Astrocyte of the cerebellum (primary cell): Measurements from ENCODE around the gene RIPOR2.

Experiments used
- DNase-seq: peaks from one replicate; pipeline ENCODE4 v3.0.0-alpha.2; 2011; ENCODE audit warnings: low read depth
- H3K4me3 ChIP-seq: 2 replicates; pipeline ENCODE4 v1.5.1; 2011; ENCODE audit warnings: mild to moderate bottlenecking, low read depth, low read length, moderate library complexity
- in situ Hi-C: cut with HindIII; loops from 2 replicates; pipeline ENCODE4 v1.10.0; 2017; ENCODE audit warnings: low sequenced_read_pairs
- TF ChIP-seq, protein P1 (sequence below): IDR thresholded peaks from 2 replicates; pipeline ENCODE4 v1.5.1; 2012; ENCODE audit warnings: low read length, low read depth, moderate library complexity, mild to moderate bottlenecking; ENCODE audit errors: missing control alignments

The RIPOR2 gene

DNA sequence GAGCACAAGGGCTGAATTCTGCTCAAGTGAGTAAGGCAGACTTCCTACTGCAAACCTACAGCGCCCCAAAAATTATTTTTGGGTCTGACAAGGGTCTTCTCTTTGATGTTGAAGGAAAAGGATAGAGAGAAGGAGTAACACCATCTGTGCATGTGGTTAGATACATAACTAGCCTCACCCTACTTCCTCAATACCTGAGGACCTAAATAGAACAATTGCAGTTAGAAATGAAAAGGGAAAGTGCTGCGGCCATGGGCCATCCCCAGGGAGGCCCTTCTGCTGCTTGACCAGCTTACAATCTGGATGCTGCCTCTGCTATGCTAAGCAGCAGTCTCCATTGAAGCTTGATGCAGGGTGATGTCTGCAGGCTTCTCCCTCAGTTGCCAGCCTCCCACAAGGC, 73.8 kb downstream of the RIPOR2 start:
- no peak overlapping the region for H3K4me3 ChIP-seq
- in situ Hi-C loops = no loop called here
- no peak for DNase-seq
- TF ChIP-seq, protein P1, sequence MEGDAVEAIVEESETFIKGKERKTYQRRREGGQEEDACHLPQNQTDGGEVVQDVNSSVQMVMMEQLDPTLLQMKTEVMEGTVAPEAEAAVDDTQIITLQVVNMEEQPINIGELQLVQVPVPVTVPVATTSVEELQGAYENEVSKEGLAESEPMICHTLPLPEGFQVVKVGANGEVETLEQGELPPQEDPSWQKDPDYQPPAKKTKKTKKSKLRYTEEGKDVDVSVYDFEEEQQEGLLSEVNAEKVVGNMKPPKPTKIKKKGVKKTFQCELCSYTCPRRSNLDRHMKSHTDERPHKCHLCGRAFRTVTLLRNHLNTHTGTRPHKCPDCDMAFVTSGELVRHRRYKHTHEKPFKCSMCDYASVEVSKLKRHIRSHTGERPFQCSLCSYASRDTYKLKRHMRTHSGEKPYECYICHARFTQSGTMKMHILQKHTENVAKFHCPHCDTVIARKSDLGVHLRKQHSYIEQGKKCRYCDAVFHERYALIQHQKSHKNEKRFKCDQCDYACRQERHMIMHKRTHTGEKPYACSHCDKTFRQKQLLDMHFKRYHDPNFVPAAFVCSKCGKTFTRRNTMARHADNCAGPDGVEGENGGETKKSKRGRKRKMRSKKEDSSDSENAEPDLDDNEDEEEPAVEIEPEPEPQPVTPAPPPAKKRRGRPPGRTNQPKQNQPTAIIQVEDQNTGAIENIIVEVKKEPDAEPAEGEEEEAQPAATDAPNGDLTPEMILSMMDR = no peak

DNA sequence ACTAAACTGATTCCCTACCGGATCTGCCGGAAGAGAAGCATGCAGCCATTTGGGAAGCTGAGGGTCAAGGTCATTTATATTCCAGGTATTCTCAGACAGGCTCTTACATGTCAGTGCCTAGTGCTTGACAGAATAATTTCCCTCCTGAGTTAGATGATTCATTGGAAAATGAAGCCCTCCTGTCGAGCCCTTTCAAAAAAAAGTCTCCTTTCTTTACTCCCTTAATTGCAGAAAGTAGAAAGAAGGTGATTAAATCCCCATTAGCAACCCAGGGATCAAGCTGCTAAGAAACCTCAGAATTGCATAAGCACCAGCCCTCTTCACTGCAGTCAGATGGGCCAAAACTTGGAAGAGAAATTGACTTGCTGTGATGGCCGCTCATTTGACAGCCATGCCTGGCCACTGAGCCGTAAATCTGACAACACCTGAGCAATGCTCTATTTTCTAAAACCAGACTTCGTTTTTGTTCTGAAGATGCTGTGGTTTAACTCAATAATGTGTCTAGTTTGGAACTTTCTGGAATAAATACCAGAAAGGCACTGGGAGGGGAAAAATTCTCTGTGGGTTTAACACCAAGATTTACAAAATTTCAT, 76.1 kb downstream of the RIPOR2 start:
- TF ChIP-seq, protein P1 = no peak
- in situ Hi-C loops = loop anchor here (5.0 kb wide), 1 partner anchor 208 kb away; no protein-coding TSS in a partner anchor
- H3K4me3 ChIP-seq = no peak overlapping the region
- no peak for DNase-seq

DNA sequence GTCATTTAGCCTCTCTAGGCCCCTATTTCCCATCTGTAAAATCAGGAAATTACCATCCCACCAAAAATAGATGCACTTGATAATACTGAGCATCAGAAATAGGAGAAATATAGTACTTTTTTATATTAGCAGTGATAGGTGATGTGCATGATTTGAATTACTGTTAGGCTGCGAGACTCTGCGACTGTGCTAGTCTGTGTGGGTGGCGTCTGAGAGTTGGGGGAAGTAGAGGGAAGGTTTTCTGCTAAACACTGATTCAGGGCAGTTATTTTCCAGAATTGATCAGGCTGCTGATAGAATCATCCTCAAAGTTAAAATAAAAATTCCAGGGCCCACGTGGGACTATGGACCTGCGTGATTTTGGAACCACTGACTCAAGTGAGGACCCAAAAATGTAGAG, 76.6 kb downstream of the RIPOR2 start:
- no peak overlapping the region for H3K4me3 ChIP-seq
- in situ Hi-C loops = loop anchor here (5.0 kb wide), 1 partner anchor 208 kb away; no protein-coding TSS in a partner anchor
- TF ChIP-seq, protein P1 = no peak
- DNase-seq = no peak

DNA sequence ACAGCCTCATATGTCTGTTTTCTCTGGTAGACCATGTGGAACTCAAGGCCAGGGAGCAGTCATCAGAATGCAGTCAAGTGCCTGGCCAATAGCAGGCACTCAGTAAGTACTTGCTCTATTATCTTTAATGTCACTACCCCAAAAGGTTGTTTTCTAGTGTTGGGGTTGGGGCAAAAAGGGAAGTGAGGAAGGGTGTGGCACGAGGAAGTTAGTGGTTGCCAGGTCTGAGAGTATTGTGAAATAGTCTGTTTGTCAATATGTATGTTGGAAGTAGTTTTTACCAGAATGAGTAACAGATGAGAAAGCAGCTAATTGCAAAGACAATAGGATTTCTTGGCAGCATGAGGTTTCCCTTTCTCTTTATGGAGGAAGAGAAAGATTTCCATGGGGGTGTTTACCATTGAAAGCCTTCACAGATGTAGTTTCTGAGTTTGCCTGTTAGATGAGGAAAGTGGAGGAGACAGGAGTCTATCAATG, 77.5 kb downstream of the RIPOR2 start:
- in situ Hi-C loops = loop anchor here (5.0 kb wide), 1 partner anchor 209 kb away; no protein-coding TSS in a partner anchor
- TF ChIP-seq, protein P1 = no peak
- no peak for DNase-seq
- H3K4me3 ChIP-seq = no peak overlapping the region

DNA sequence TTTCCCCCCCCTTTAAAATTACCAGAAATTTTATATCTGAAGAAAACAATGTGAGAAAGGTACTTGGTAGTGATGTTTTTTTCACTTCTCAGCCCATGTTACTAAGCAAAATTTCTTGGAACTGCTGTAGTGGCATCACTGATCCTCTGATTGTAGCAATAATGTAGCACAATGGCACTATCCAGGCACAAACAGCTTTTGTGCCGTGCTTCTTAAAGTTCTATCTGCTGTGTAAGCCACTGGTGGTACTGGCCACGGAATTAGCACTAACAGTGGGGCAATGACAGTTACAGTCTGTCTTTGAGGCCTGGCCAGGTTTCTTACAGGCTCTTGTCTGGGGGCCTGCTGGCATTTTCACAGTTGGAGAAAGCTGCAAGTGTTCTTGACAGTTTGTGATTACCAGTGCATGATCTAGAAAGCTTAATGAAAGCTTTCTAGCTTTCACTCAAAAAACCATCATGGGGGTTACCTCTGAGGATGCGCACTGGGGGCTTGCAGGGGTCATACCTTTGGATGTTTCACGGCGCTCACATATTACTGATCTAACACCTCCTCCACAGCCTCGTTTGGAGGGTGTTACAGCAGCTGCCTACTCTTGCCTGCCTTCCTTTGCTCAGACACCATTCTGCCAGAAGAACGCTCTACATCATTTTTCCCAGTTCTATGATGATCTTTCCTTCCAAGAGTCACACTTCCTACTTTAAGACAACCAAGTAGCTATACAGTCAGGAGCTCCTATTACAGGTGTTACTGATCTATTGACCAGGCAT, 78.7 kb downstream of the RIPOR2 start:
- no peak overlapping the region for H3K4me3 ChIP-seq
- DNase-seq = no peak
- TF ChIP-seq, protein P1 = no peak
- in situ Hi-C loops = loop anchor here (5.0 kb wide), 1 partner anchor 210 kb away; no protein-coding TSS in a partner anchor

DNA sequence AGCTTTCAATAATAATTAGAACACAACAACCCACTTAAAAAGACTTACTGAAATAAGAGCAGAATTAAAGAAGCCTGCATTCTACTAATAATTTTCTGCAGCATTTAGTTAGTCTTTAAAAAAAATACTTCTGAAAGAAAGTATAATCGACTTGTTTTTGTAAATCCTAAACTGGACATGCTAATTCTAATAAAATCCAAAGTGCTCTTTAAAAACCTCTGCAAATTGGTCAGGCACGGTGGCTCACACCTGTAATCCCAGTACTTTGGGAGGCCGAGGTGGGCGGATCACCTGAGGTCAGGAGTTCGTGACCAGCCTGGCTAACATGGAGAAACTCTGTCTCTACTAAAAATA, 79.5 kb downstream of the RIPOR2 start:
- no peak for DNase-seq
- no peak overlapping the region for H3K4me3 ChIP-seq
- TF ChIP-seq, protein P1 = no peak
- in situ Hi-C loops = loop anchor here (5.0 kb wide), 1 partner anchor 211 kb away; no protein-coding TSS in a partner anchor
